Esophagus muscularis mucosa (tissue), 3 donors: Measurements from ENCODE around the gene CLIC5.

Source experiments
- CTCF ChIP-seq, 3 experiments: fragments of 200-600 bp in 2 of 3; fragments of 450-650 bp in 1 of 3; sonication (generic) in 2 of 3; IDR thresholded peaks; one replicate each; pipeline ENCODE4 v1.5.1; 2017 to 2019; ENCODE audit warnings: antibody characterized with exemption in 3 of 3, mild to moderate bottlenecking in 2 of 3, moderate library complexity in 1 of 3
- POLR2A ChIP-seq: fragments of 450-650 bp; IDR thresholded peaks from one replicate; pipeline ENCODE4 v1.6.1; 2017; ENCODE audit warnings: antibody characterized with exemption, moderate library complexity, mild to moderate bottlenecking, low read depth
- POLR2AphosphoS5 ChIP-seq, 2 donors: sonication (generic); formaldehyde crosslinking; IDR thresholded peaks; one replicate each; pipeline ENCODE4 v1.6.1; 2017; ENCODE audit warnings: antibody characterized with exemption in 2 of 2

- no peak for TF ChIP-seq CTCF (IDR thresholded peaks at IDR 0.05)
- TF ChIP-seq POLR2AphosphoS5 (IDR thresholded peaks at IDR 0.05): no peak
- no peak for TF ChIP-seq POLR2A
Observed at GRCh38 chr6:46025573-46025972, 9.9 kb upstream of the CLIC5 start.
